Activated B cell treated with CpG ODN at 0.5 μM for 24 hours (primary cell): ENCODE data around the gene COPE. TPM values are rescaled to one million over a fixed set of nuclear protein-coding genes. Genes with fewer than 3 reads are reported as not detected.

ENCODE experiments used
- ATAC-seq: fragments of 200-7000 bp; cut with Tn5 transposase; one replicate; pipeline ENCODE4 v1.10.0; 2021; ENCODE audit warnings: low read depth, mild to moderate bottlenecking, moderate library complexity
- CTCF ChIA-PET: fragments of 350-600 bp; sonication (Branson Sonifier 250); formaldehyde crosslinking; loops from one replicate; lab custom pipeline; 2021; ENCODE audit warnings: antibody characterized with exemption; lab: Charles Lee
- POLR2A ChIA-PET: fragments of 350-600 bp; sonication (Branson Sonifier 250); formaldehyde crosslinking; loops from one replicate; lab custom pipeline; 2021; ENCODE audit warnings: antibody characterized with exemption; lab: Charles Lee
- DNase-seq: peaks from one replicate; pipeline ENCODE4 v3.0.0; 2022
- H3K27ac Mint-ChIP-seq: one replicate; pipeline ENCODE4 v1.8.0; 2020; ENCODE audit warnings: mixed read lengths
- H3K27me3 Mint-ChIP-seq: one replicate; pipeline ENCODE4 v1.8.0; 2021; ENCODE audit warnings: mixed read lengths
- H3K36me3 Mint-ChIP-seq: one replicate; pipeline ENCODE4 v1.8.0; 2021; ENCODE audit warnings: low read depth, mixed read lengths
- H3K4me1 Mint-ChIP-seq: one replicate; pipeline ENCODE4 v1.8.0; 2021; ENCODE audit warnings: mixed read lengths
- H3K4me3 Mint-ChIP-seq: one replicate; pipeline ENCODE4 v1.8.0; 2020; ENCODE audit warnings: mild to moderate bottlenecking, mixed read lengths
- H3K9me3 Mint-ChIP-seq: one replicate; pipeline ENCODE4 v1.8.0; 2020; ENCODE audit warnings: mixed read lengths
- CTCF ChIP-seq: fragments of 200-600 bp; IDR thresholded peaks from one replicate; pipeline ENCODE4 v1.8.0; 2022; ENCODE audit warnings: antibody characterized with exemption, mild to moderate bottlenecking
- intact Hi-C: fragments of 100-400 bp; cut with micrococcal nuclease; formaldehyde crosslinking; loops from one replicate; pipeline ENCODE4 v1.15.1; 2024
- total RNA-seq: library from RNA; stranded (reverse); gene quantifications from 2 replicates; pipeline ENCODE4 v1.2.3, GENCODE V29; 2022

COPE gene
- total RNA-seq, 1 donor from 2014 or later, result 253 TPM

- POLR2A ChIA-PET, result no interaction called here
- H3K36me3 Mint-ChIP-seq, result peaks cover 94% of the 10 kb centered on the region
- intact Hi-C loops, result no loop called here
- no peaks in the 10 kb centered on the region for H3K9me3 Mint-ChIP-seq
- no peak for ATAC-seq
- peaks cover 31% of the 10 kb centered on the region for H3K4me1 Mint-ChIP-seq
- no peak for TF ChIP-seq CTCF
- no peaks in the 10 kb centered on the region for H3K27me3 Mint-ChIP-seq
- no peak for DNase-seq
- no peak overlapping the region for H3K4me3 Mint-ChIP-seq
- H3K27ac Mint-ChIP-seq, result no peak overlapping the region
- CTCF ChIA-PET, result no interaction called here
Observed at GRCh38 chr19:18852648-18853047, 66.5 kb downstream of the COPE start.

- CTCF ChIA-PET, result interaction anchor here (1.5 kb wide), 1 partner anchor 258 kb away, joined by 3 read pairs; no protein-coding TSS in a partner anchor
- Mint-ChIP-seq H3K36me3 (peaks cover 94% of the 10 kb centered on the region), H3K9me3 (no peaks in the 10 kb centered on the region), H3K27ac (no peak overlapping the region), H3K4me3 (no peak overlapping the region), H3K4me1 (peaks cover 39% of the 10 kb centered on the region), H3K27me3 (no peaks in the 10 kb centered on the region)
- intact Hi-C loops, result no loop called here
- no peak for TF ChIP-seq CTCF
- no peak for DNase-seq
- no peak for ATAC-seq
- POLR2A ChIA-PET, result interaction anchor here (0.6 kb wide), 1 partner anchor 236 kb away, joined by 3 read pairs; no protein-coding TSS in a partner anchor
Observed at GRCh38 chr19:18851673-18852325, 67.4 kb downstream of the COPE start.

- peak overlapping the region; percentile 76 for H3K27ac Mint-ChIP-seq
- no peaks in the 10 kb centered on the region for H3K9me3 Mint-ChIP-seq
- intact Hi-C loops, result no loop called here
- peaks cover 92% of the 10 kb centered on the region for H3K36me3 Mint-ChIP-seq
- ATAC-seq (no peak), DNase-seq (no peak)
- ChIA-PET POLR2A (interaction anchor here (0.6 kb wide), 1 partner anchor 238 kb away, joined by 3 read pairs; no protein-coding TSS in a partner anchor), CTCF (interaction anchor here (1.5 to 2.0 kb wide), 2 partner anchors 257 to 262 kb away, joined by 3 to 5 read pairs; partner anchors contain the start of gene REX1BD)
- no peaks in the 10 kb centered on the region for H3K27me3 Mint-ChIP-seq
- H3K4me3 Mint-ChIP-seq, result no peak overlapping the region
- no peak for TF ChIP-seq CTCF
- peaks cover 48% of the 10 kb centered on the region for H3K4me1 Mint-ChIP-seq
Observed at GRCh38 chr19:18850471-18851375, 68.5 kb downstream of the COPE start.

GRCh38 chr19:18849838-18850400 is 69.3 kb downstream of the COPE start:
- Mint-ChIP-seq H3K36me3 (peaks cover 89% of the 10 kb centered on the region), H3K4me3 (peak overlapping the region; percentile 69), H3K4me1 (peaks cover 55% of the 10 kb centered on the region), H3K27ac (peak overlapping the region; percentile 76), H3K9me3 (no peaks in the 10 kb centered on the region), H3K27me3 (no peaks in the 10 kb centered on the region)
- DNase-seq (no peak), ATAC-seq (peak; percentile 25)
- ChIA-PET CTCF (interaction anchor here (2.0 kb wide), 1 partner anchor 261 kb away, joined by 5 read pairs; the partner anchor contains the start of gene REX1BD), POLR2A (no interaction called here)
- TF ChIP-seq CTCF, result no peak
- intact Hi-C loops, result no loop called here

Other genes with a start within 250 kb of the COPE start
- gene CRTC1, start 235.7 kb downstream of the COPE start, total RNA-seq, result 13.1 and 15.5 TPM in 2 replicates
- 0.10 and 0.16 TPM in 2 replicates for gene COMP, start 128.1 kb downstream of the COPE start, total RNA-seq
- gene UPF1, start 87.4 kb downstream of the COPE start, total RNA-seq, result 93.2 and 107 TPM in 2 replicates
- gene CERS1, start 23.2 kb downstream of the COPE start, total RNA-seq, result not detected in 2 replicates
- gene DDX49, start 328 bp upstream of the COPE start, total RNA-seq, result 49.0 and 53.6 TPM in 2 replicates
- 1.9 and 2.3 TPM in 2 replicates for gene HOMER3, start 21.8 kb upstream of the COPE start, total RNA-seq
- gene SUGP2, start 114.1 kb upstream of the COPE start, total RNA-seq, result 121 and 122 TPM in 2 replicates
- 33.3 and 37.9 TPM in 2 replicates for gene ARMC6, start 114.2 kb upstream of the COPE start, total RNA-seq
- 14.2 and 17.5 TPM in 2 replicates for gene SLC25A42, start 144.6 kb upstream of the COPE start, total RNA-seq
- 20.8 and 22.6 TPM in 2 replicates for gene TMEM161A, start 219.1 kb upstream of the COPE start, total RNA-seq